LoVo (cell line): Measurements from ENCODE around the gene TMEM235.

Experiments used
- DNase-seq: peaks from one replicate; pipeline ENCODE4 v3.0.0-alpha.2; 2016; ENCODE audit warnings: low spot score

The TMEM235 gene

GRCh38 chr17:78255029-78255656 is 23.7 kb downstream of the TMEM235 start:
- no peak for DNase-seq

GRCh38 chr17:78255953-78256706 is 24.7 kb downstream of the TMEM235 start:
- no peak for DNase-seq

- no peak for DNase-seq
These were observed 25.5 kb downstream of the TMEM235 start for GRCh38 chr17:78256707-78257591.

GRCh38 chr17:78257810-78258322 is 26.4 kb downstream of the TMEM235 start:
- DNase-seq = no peak

- no peak for DNase-seq
These were observed 27.1 kb downstream of the TMEM235 start for GRCh38 chr17:78258323-78259191.

GRCh38 chr17:78259192-78259554 is 27.7 kb downstream of the TMEM235 start:
- DNase-seq = no peak

GRCh38 chr17:78263063-78263735 is 31.8 kb downstream of the TMEM235 start:
- DNase-seq = no peak

- no peak for DNase-seq
These were observed 32.4 kb downstream of the TMEM235 start for GRCh38 chr17:78263736-78264340.

GRCh38 chr17:78264590-78264989 is 33.2 kb downstream of the TMEM235 start:
- no peak for DNase-seq

- no peak for DNase-seq
These were observed 33.7 kb downstream of the TMEM235 start for GRCh38 chr17:78265121-78265520.

GRCh38 chr17:78266231-78266631 is 34.8 kb downstream of the TMEM235 start:
- no peak for DNase-seq

GRCh38 chr17:78266771-78267170 is 35.3 kb downstream of the TMEM235 start:
- DNase-seq = no peak

- no peak for DNase-seq
These were observed 36.0 kb downstream of the TMEM235 start for GRCh38 chr17:78267253-78268073.

GRCh38 chr17:78268191-78268874 is 36.9 kb downstream of the TMEM235 start:
- DNase-seq = no peak

- DNase-seq = no peak
These were observed 37.8 kb downstream of the TMEM235 start for GRCh38 chr17:78268951-78269905.

- no peak for DNase-seq
These were observed 38.5 kb downstream of the TMEM235 start for GRCh38 chr17:78269955-78270381.

GRCh38 chr17:78271419-78272170 is 40.2 kb downstream of the TMEM235 start:
- DNase-seq = no peak
